T1000 (cell line): ENCODE measurements around the gene NSUN6.

ENCODE experiments used
- DNase-seq: peaks from one replicate; lab custom pipeline; 2025; ENCODE audit warnings: mixed read lengths; lab: John Stamatoyannopoulos, UW

NSUN6 gene

GRCh38 chr10:18501629-18502028 is 149.8 kb downstream of the NSUN6 start:
- DNase-seq: no peak

GRCh38 chr10:18501198-18501597 is 150.2 kb downstream of the NSUN6 start:
- no peak for DNase-seq

- DNase-seq: no peak
Measured at GRCh38 chr10:18500576-18500975, 150.8 kb downstream of the NSUN6 start.

GRCh38 chr10:18498998-18499397 is 152.4 kb downstream of the NSUN6 start:
- no peak for DNase-seq

GRCh38 chr10:18497806-18498369 is 153.5 kb downstream of the NSUN6 start:
- no peak for DNase-seq
